Loucy (cell line): ENCODE data around the gene ZNF429.
"Not testable (repeated sequence)": the region's sequence is repeated elsewhere in the genome, so short reads cannot be mapped to it uniquely, and the experiment has no call there.

ENCODE experiments used
- H2AFZ ChIP-seq: fragments of 200-600 bp; sonication (generic); 2 replicates; pipeline ENCODE4 v1.6.0; 2016; ENCODE audit warnings: antibody characterized with exemption, mild to moderate bottlenecking, low read length, moderate library complexity
- H3F3A ChIP-seq: fragments of 200-600 bp; 2 replicates; pipeline ENCODE4 v1.6.0; 2016; ENCODE audit warnings: antibody characterized with exemption, low read depth, mild to moderate bottlenecking
- H3K27me3 ChIP-seq: fragments of 200-600 bp; sonication (generic); 2 replicates; pipeline ENCODE4 v1.6.1; 2014; ENCODE audit warnings: low read length, mild to moderate bottlenecking; ENCODE audit not compliant: insufficient read depth, poor library complexity, severe bottlenecking
- H3K36me3 ChIP-seq: fragments of 200-600 bp; sonication (generic); 2 replicates; pipeline ENCODE4 v1.6.1; 2016; ENCODE audit warnings: low read length; ENCODE audit not compliant: insufficient read depth
- H3K4me1 ChIP-seq: fragments of 200-600 bp; sonication (generic); 2 replicates; pipeline ENCODE4 v1.5.1; 2014; ENCODE audit warnings: low read length, mild to moderate bottlenecking; ENCODE audit not compliant: insufficient read depth, poor library complexity, severe bottlenecking
- H3K4me2 ChIP-seq: fragments of 200-600 bp; sonication (generic); 2 replicates; pipeline ENCODE4 v1.6.0; 2014; ENCODE audit warnings: antibody characterized with exemption, low read length, low read depth, mild to moderate bottlenecking; ENCODE audit not compliant: poor library complexity, severe bottlenecking
- H3K4me3 ChIP-seq: fragments of 200-600 bp; sonication (generic); 2 replicates; pipeline ENCODE4 v1.5.1; 2014; ENCODE audit warnings: low read length, mild to moderate bottlenecking, mixed read lengths; ENCODE audit not compliant: poor library complexity, severe bottlenecking
- H3K79me2 ChIP-seq: fragments of 200-600 bp; sonication (generic); 2 replicates; pipeline ENCODE4 v1.6.1; 2014; ENCODE audit warnings: low read length; ENCODE audit not compliant: insufficient read depth
- H3K9ac ChIP-seq: fragments of 200-600 bp; sonication (generic); 2 replicates; pipeline ENCODE4 v1.6.0; 2014; ENCODE audit warnings: mild to moderate bottlenecking, low read depth, low read length, moderate library complexity; ENCODE audit not compliant: poor library complexity, severe bottlenecking
- H3K9me2 ChIP-seq: fragments of 200-600 bp; sonication (generic); replicated peaks from 2 replicates; pipeline ENCODE4 v1.6.1; 2016; ENCODE audit warnings: low read depth, low read length, mixed read lengths
- H3K9me3 ChIP-seq: fragments of 200-600 bp; sonication (generic); 2 replicates; pipeline ENCODE4 v1.6.1; 2014; ENCODE audit warnings: mild to moderate bottlenecking, antibody characterized with exemption, low read length, low read depth; ENCODE audit not compliant: insufficient read depth
- H4K20me1 ChIP-seq: fragments of 200-600 bp; sonication (generic); 2 replicates; pipeline ENCODE4 v1.6.0; 2014; ENCODE audit warnings: antibody characterized with exemption, low read length, mild to moderate bottlenecking; ENCODE audit not compliant: insufficient read depth, poor library complexity, severe bottlenecking
- EZH2phosphoT487 ChIP-seq: fragments of 200-600 bp; IDR thresholded peaks from 2 replicates; pipeline ENCODE4 v1.6.1; 2018; ENCODE audit warnings: antibody characterized with exemption, mild to moderate bottlenecking, moderate library complexity, borderline replicate concordance
- TF ChIP-seq, protein P1 (sequence below): fragments of 200-600 bp; sonication (generic); conservative IDR thresholded peaks from 2 replicates; pipeline ENCODE4 v1.5.1; 2014; ENCODE audit warnings: mild to moderate bottlenecking, antibody characterized with exemption, low read length

The ZNF429 gene

DNA sequence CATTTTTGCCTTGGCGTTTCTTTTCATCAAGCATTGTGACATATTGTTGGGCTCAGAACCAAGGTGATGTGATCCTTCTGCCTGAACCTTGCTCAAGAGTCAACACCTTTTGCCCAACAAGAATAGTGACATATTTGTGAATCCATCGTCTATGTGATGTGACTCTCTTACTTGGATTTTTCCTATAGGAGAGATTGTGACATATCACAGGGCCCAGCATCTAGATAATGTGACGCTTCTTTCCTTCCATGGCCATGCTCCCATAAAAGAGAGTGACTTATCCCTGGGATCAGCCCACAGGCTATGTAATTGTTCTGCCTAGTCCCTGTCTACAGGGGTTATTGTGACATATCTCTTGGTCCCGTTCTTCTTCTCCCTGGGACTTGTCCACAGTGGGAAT lies 8.5 kb upstream of the ZNF429 start:
- Histone ChIP-seq H3K4me3 (no peak overlapping the region), H3K4me1 (no peaks in the 10 kb centered on the region), H3K9me2 (no peaks in the 10 kb centered on the region), H3K79me2 (no peaks in the 10 kb centered on the region), H3K4me2 (no peak overlapping the region), H3K9me3 (no peaks in the 10 kb centered on the region), H3K36me3 (no peaks in the 10 kb centered on the region), H3K27me3 (no peaks in the 10 kb centered on the region), H4K20me1 (no peaks in the 10 kb centered on the region), H3K9ac (no peak overlapping the region), H2AFZ (no peak overlapping the region), H3F3A (no peaks in the 10 kb centered on the region)
- TF ChIP-seq, protein P1, sequence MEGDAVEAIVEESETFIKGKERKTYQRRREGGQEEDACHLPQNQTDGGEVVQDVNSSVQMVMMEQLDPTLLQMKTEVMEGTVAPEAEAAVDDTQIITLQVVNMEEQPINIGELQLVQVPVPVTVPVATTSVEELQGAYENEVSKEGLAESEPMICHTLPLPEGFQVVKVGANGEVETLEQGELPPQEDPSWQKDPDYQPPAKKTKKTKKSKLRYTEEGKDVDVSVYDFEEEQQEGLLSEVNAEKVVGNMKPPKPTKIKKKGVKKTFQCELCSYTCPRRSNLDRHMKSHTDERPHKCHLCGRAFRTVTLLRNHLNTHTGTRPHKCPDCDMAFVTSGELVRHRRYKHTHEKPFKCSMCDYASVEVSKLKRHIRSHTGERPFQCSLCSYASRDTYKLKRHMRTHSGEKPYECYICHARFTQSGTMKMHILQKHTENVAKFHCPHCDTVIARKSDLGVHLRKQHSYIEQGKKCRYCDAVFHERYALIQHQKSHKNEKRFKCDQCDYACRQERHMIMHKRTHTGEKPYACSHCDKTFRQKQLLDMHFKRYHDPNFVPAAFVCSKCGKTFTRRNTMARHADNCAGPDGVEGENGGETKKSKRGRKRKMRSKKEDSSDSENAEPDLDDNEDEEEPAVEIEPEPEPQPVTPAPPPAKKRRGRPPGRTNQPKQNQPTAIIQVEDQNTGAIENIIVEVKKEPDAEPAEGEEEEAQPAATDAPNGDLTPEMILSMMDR = no peak
- no peak for TF ChIP-seq EZH2phosphoT487

DNA sequence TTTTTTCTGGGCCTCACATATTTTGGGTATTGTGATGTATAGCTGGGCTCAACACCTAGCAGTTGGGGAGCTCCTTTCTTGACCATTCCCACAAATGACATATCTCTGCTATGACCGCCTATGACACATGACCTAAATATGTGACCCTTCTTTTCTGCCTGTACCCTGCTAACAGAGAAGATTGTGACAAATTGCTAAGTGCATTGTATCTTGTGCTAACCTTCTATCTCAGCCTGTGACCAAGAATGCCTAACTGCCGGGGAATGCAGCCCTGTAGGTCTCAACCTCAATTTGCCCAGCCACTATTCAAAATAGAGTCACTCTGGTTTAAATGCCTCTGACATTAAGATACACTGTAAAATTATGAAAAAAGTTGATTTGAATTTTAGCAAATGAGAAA lies 6.8 kb upstream of the ZNF429 start:
- Histone ChIP-seq H3K27me3 (no peaks in the 10 kb centered on the region), H4K20me1 (no peaks in the 10 kb centered on the region), H3K4me1 (no peaks in the 10 kb centered on the region), H3K9me2 (no peaks in the 10 kb centered on the region), H2AFZ (no peak overlapping the region), H3K36me3 (no peaks in the 10 kb centered on the region), H3F3A (no peaks in the 10 kb centered on the region), H3K9me3 (no peaks in the 10 kb centered on the region), H3K79me2 (no peaks in the 10 kb centered on the region), H3K4me3 (no peak overlapping the region), H3K9ac (no peak overlapping the region), H3K4me2 (no peak overlapping the region)
- TF ChIP-seq EZH2phosphoT487 = no peak

DNA sequence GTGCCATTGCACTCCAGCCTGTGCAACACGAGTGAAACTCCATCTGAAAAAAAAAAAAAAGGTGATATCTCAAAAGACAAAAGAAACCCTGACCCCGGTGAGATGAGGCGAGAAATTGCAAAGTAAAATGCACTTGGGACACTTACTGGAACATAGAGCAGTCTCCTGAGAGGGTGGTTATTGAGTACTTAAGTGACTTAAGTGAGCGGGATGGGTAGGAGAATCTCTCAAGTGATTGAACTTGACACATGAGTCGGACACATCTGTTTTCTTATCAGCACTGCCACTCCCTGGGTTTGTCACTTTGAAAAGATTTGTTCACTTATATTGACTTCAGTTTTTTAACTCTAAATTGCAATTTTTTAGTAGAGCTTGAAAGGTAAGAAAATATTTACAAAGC lies 2.8 kb downstream of the ZNF429 start:
- peaks cover 17% of the 10 kb centered on the region for H4K20me1 ChIP-seq
- no peak overlapping the region for H2AFZ ChIP-seq
- no peaks in the 10 kb centered on the region for H3K27me3 ChIP-seq
- H3K4me3 ChIP-seq = no peak overlapping the region
- no peaks in the 10 kb centered on the region for H3F3A ChIP-seq
- H3K4me2 ChIP-seq = peak overlapping the region; percentile 94
- H3K79me2 ChIP-seq = peaks cover 31% of the 10 kb centered on the region
- H3K9me3 ChIP-seq = no peaks in the 10 kb centered on the region
- no peak overlapping the region for H3K9ac ChIP-seq
- no peaks in the 10 kb centered on the region for H3K36me3 ChIP-seq
- TF ChIP-seq, protein P1 = no peak
- TF ChIP-seq EZH2phosphoT487 = no peak
- H3K4me1 ChIP-seq = peaks cover 26% of the 10 kb centered on the region
- H3K9me2 ChIP-seq = no peaks in the 10 kb centered on the region

DNA sequence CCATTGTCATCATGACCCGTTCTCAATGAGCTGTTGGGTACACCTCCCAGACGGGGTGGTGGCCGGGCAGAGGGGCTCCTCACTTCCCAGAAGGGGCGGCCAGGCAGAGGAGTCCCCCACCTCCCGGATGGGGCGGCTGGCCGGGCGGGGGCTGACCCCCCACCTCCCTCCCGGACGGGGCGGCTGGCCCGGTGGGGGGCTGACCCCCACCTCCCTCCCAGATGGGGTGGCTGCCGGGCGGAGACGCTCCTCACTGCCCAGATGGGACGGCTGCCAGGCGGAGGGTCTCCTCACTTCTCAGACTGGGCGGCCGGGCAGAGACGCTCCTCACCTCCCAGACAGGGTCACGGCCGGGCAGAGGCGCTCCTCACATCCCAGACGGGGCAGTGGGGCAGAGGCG lies 5.7 kb downstream of the ZNF429 start:
- not testable (repeated sequence) for H2AFZ ChIP-seq, H3K4me2 ChIP-seq, H3K9me3 ChIP-seq, H3K9ac ChIP-seq, H3K9me2 ChIP-seq, H3F3A ChIP-seq, H3K4me3 ChIP-seq, H3K27me3 ChIP-seq, H3K36me3 ChIP-seq
- H3K79me2 ChIP-seq = peaks cover 25% of the 10 kb centered on the region
- peaks cover 17% of the 10 kb centered on the region for H4K20me1 ChIP-seq
- peaks cover 20% of the 10 kb centered on the region for H3K4me1 ChIP-seq

DNA sequence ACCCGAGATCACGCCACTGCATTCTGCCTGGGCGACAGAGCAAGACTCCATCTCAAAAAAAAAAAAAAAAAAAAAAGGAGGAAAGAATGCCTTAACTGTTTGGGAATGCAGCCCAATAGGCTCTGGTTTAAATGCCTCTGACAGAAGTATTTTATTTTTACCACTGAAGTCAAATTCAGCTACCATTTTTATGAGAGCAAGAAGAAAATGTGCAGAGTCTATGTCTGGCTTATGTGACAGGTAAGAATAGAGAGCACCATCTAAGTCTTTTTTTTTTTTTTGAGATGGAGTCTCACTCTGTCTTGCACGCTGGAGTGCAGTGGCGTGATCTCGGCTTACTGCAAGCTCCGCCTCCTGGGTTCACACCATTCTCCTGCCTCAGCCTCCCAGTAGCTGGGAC lies 7.2 kb downstream of the ZNF429 start:
- H3K79me2 ChIP-seq, H3K4me3 ChIP-seq, H3K9me3 ChIP-seq, H3K36me3 ChIP-seq, H3K9ac ChIP-seq, H3K4me2 ChIP-seq, H3K27me3 ChIP-seq, H4K20me1 ChIP-seq, H2AFZ ChIP-seq, H3K4me1 ChIP-seq, H3F3A ChIP-seq, H3K9me2 ChIP-seq: not testable (repeated sequence)
